Esophagus muscularis mucosa (tissue), 3 donors: ENCODE measurements around the gene FUT8.

ENCODE experiments used
- CTCF ChIP-seq, 3 experiments: fragments of 200-600 bp in 2 of 3; fragments of 450-650 bp in 1 of 3; sonication (generic) in 2 of 3; IDR thresholded peaks; one replicate each; pipeline ENCODE4 v1.5.1; 2017 to 2019; ENCODE audit warnings: antibody characterized with exemption in 3 of 3, mild to moderate bottlenecking in 2 of 3, moderate library complexity in 1 of 3
- EP300 ChIP-seq: sonication (generic); formaldehyde crosslinking; IDR thresholded peaks from one replicate; pipeline ENCODE4 v1.6.1; 2017; ENCODE audit warnings: antibody characterized with exemption

GRCh38 chr14:65783101-65783500 is 370.6 kb downstream of the FUT8 start:
- no peak for TF ChIP-seq CTCF (IDR thresholded peaks at IDR 0.05)
- no peak for TF ChIP-seq EP300
